Gastroesophageal sphincter (tissue), 3 donors: ENCODE results near the gene CD1D.

Experiments
- EP300 ChIP-seq: sonication (generic); formaldehyde crosslinking; IDR thresholded peaks from one replicate; pipeline ENCODE4 v1.6.1; 2017; ENCODE audit warnings: antibody characterized with exemption, mild to moderate bottlenecking
- POLR2A ChIP-seq, 2 donors: fragments of 450-650 bp; IDR thresholded peaks; one replicate each; pipeline ENCODE4 v1.6.1; 2017; ENCODE audit warnings: antibody characterized with exemption in 2 of 2, mild to moderate bottlenecking in 2 of 2, moderate library complexity in 1 of 2
- POLR2AphosphoS5 ChIP-seq: sonication (generic); formaldehyde crosslinking; IDR thresholded peaks from one replicate; pipeline ENCODE4 v1.6.1; 2017; ENCODE audit warnings: antibody characterized with exemption
- TF ChIP-seq, protein P1 (sequence below), 4 experiments: fragments of 200-600 bp in 2 of 4; fragments of 450-650 bp in 2 of 4; sonication (generic) in 1 of 4; IDR thresholded peaks; one replicate each; pipeline ENCODE4 v1.5.1; 2017 to 2019; ENCODE audit warnings: antibody characterized with exemption in 4 of 4, mild to moderate bottlenecking in 2 of 4, moderate library complexity in 2 of 4

DNA sequence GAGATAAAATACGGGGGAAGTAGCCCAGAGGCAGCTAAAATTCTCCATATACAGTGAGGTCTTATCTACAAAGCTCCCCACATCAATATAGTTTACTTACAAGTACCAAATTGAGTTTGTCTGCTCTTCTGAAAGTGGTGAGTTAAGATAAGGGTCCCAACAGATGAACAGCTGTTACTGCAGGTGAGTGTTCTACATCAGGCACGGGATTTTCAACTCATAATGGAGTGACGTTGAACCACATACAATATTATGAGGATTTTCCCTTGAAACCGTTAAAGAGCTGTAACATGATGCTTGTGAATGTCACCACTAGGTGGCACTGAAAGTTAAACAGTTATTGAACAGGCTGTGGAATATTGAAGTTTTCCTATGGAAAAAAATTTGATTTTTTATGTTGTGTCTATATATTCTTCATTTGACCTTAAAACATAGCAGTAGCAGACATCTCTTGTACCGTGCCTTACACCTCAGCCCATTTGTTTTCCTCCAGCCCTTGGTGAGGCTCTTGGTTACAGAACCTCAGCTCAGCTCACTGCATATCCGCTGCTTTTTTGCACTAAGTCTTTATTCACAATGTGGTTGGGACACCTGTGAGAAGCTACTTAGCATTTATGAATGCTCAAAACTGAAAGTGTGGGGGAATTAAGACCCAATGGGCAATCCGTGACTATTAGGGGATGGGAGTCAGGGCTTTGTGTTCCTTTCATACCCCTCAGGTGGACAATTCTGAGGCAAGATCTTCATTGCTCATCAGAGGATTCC lies 23.2 kb downstream of the CD1D start:
- TF ChIP-seq POLR2A (IDR thresholded peaks at IDR 0.05): no peak
- no peak for TF ChIP-seq POLR2AphosphoS5
- TF ChIP-seq, protein P1, sequence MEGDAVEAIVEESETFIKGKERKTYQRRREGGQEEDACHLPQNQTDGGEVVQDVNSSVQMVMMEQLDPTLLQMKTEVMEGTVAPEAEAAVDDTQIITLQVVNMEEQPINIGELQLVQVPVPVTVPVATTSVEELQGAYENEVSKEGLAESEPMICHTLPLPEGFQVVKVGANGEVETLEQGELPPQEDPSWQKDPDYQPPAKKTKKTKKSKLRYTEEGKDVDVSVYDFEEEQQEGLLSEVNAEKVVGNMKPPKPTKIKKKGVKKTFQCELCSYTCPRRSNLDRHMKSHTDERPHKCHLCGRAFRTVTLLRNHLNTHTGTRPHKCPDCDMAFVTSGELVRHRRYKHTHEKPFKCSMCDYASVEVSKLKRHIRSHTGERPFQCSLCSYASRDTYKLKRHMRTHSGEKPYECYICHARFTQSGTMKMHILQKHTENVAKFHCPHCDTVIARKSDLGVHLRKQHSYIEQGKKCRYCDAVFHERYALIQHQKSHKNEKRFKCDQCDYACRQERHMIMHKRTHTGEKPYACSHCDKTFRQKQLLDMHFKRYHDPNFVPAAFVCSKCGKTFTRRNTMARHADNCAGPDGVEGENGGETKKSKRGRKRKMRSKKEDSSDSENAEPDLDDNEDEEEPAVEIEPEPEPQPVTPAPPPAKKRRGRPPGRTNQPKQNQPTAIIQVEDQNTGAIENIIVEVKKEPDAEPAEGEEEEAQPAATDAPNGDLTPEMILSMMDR (IDR thresholded peaks at IDR 0.05): peak; percentile 52 to 75 (median 65)
- no peak for TF ChIP-seq EP300
